ENCODE data around the gene SDK2. TPM values are rescaled to one million over a fixed set of nuclear protein-coding genes. Genes with fewer than 3 reads are reported as not detected.

Gene SDK2
- total and polyA plus RNA-seq, 2 of the 8 experiments (the other 6 are each of a cell fraction or from before 2014, with no cell fraction given) = 3.9 to 4.1 TPM

DNA sequence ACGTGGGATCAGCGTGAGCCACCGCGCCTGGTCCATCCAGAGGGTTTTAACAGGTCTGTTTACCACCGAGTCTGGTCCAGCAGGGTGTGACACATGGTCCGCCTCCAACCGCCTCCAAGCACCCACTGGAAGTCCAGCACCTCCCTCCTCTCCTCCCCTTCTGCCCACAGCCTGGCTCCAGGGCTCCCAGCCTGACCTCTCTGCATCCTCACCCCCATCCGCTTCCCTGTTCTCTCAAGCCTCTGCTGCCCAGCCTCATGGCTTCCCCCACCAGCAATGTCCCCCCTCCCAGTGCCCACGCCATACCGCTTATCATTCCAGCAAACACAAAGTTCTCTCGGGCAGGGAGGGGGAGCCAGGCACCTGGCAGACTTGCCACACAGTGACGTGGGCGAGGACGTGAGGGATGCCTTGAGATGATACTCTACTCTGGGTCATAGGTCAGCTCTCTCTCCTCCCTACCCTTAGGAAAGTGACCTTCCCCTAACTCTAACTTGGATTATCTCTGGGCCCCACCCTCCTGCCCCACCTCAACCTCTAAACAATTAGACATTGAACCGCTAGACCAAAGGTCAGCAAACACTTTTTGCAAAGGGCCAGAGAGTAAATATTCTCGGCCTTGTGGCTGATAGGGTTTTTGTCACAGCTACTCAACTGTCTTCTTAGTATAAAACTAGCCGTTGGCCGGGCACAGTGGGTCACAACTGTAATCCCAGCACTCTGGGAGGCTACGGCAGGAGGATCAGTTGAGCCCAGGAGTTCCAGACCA, 355.5 kb downstream of the SDK2 start:
- Histone ChIP-seq H2BK12ac (ENCODE audit: low read depth, low read length) (no peak overlapping the region), H2AFZ (ENCODE audit: low read length) (no peak overlapping the region), H3K4me3 (ENCODE audit: extremely low read depth in 1 of 4, insufficient read depth in 2 of 4, low read depth in 3 of 4, low read length in 4 of 4) (no peak overlapping the region), H2BK15ac (ENCODE audit: low read length) (no peak overlapping the region), H3K9ac (replicated peaks in 1 of 4; ENCODE audit: extremely low read depth in 1 of 4, low read depth in 3 of 4, low read length in 3 of 4) (no peak overlapping the region), H3K9me3 (ENCODE audit: insufficient read depth in 2 of 2, low read depth in 1 of 2, low read length in 1 of 2) (no peaks in the 10 kb centered on the region), H2BK120ac (replicated peaks; ENCODE audit: low read depth, low read length) (no peak overlapping the region), H3K36me3 (ENCODE audit: control insufficient read depth in 2 of 4, insufficient read depth in 4 of 4, low read length in 3 of 4) (peaks cover 0 to 6% (median 2%) of the 10 kb centered on the region in 4 experiments; a peak in 3 of 8 replicates), H3K4me1 (replicated peaks in 1 of 4; ENCODE audit: control insufficient read depth in 3 of 4, insufficient read depth in 4 of 4, low read length in 3 of 4) (peaks cover 0 to 18% (median 3%) of the 10 kb centered on the region in 4 experiments; a peak in 6 of 7 replicates), H3K4ac (replicated peaks; ENCODE audit: insufficient read length, low read depth, low read length) (no peak overlapping the region), H2AK5ac (ENCODE audit: low read depth, low read length) (0 out of 2 replicates have a peak overlapping the region, but pooled peaks have one; percentile 39), H4K20me1 (replicated peaks in 1 of 2; ENCODE audit: control insufficient read depth in 1 of 2, insufficient read depth in 2 of 2, low read length in 2 of 2) (peaks cover 4% of the 10 kb centered on the region in 2 experiments), H4K8ac (ENCODE audit: extremely low read depth, insufficient read depth, low read length) (no peak overlapping the region), H3K4me2 (ENCODE audit: insufficient read depth in 1 of 2, low read depth in 2 of 2, low read length in 2 of 2) (no peak overlapping the region; a peak in 1 of 4 replicates), H3K23me2 (ENCODE audit: low read depth, low read length) (no peaks in the 10 kb centered on the region; the same call in 1 of the 2 replicates), H3K27ac (ENCODE audit: low read depth, low read length) (no peak overlapping the region), H3K18ac (ENCODE audit: extremely low read depth, low read length) (no peak overlapping the region), H2BK20ac (ENCODE audit: low read length) (no peak overlapping the region), H4K5ac (ENCODE audit: insufficient read length, low read depth, low read length) (no peak overlapping the region), H3K23ac (ENCODE audit: insufficient read length) (no peak overlapping the region), H3K56ac (replicated peaks; ENCODE audit: insufficient read length, low read depth, low read length) (no peak overlapping the region), H3K79me2 (ENCODE audit: control insufficient read depth in 1 of 2, insufficient read depth in 2 of 2, low read length in 2 of 2) (0 out of 4 replicates have a peak, but pooled peaks cover 0 to 3% of the 10 kb centered on the region in 2 experiments), H2BK5ac (ENCODE audit: low read depth, low read length) (no peak overlapping the region), H3K79me1 (ENCODE audit: low read depth, low read length) (peaks cover 16% of the 10 kb centered on the region), H4K91ac (replicated peaks; ENCODE audit: insufficient read length, low read length) (no peak overlapping the region), H3K14ac (ENCODE audit: insufficient read length) (no peak overlapping the region), H3K27me3 (replicated peaks in 1 of 4; ENCODE audit: control insufficient read depth in 3 of 4, extremely low read depth in 1 of 4, insufficient read depth in 3 of 4, low read length in 3 of 4) (no peaks in the 10 kb centered on the region)
- DNase-seq (ENCODE audit: low read depth in 1 of 2, low spot score in 2 of 2) = no peak
- WGBS, 2 experiments (ENCODE audit: extremely low coverage in 1 of 2, insufficient coverage in 1 of 2, insufficient read length in 1 of 2, insufficient replicate concordance in 2 of 2, low coverage in 1 of 2, low lambda C conversion rate in 2 of 2, missing lambda C conversion rate in 1 of 2) = 88% methylated on average over 19 of the region's 19 CpGs; no CpG with 5 or more reads in 1 of the 2 experiments
- ChIA-PET POLR2A (ENCODE audit: partially characterized antibody) (no interaction called here), CTCF (ENCODE audit: partially characterized antibody) (interaction anchor here (0.6 kb wide), 2 partner anchors 67 to 75 kb away, joined by 3 read pairs; no protein-coding TSS in a partner anchor)
- FAIRE-seq = no peak
- TF ChIP-seq TEAD4 (IDR thresholded peaks at IDR 0.05; ENCODE audit: low read depth, low read length) = no peak
- no peak for TF ChIP-seq BCL11A (IDR thresholded peaks at IDR 0.05; ENCODE audit: low read depth in 2 of 2, low read length in 2 of 2)
- TF ChIP-seq SRF (IDR thresholded peaks at IDR 0.05; ENCODE audit: low read depth, low read length) = no peak
- no peak for TF ChIP-seq MAFK (IDR thresholded peaks at IDR 0.05; ENCODE audit: low read depth, low read length)
- no peak for TF ChIP-seq GABPA (IDR thresholded peaks at IDR 0.05; ENCODE audit: borderline replicate concordance, insufficient read depth, low read length)
- TF ChIP-seq, protein P1, sequence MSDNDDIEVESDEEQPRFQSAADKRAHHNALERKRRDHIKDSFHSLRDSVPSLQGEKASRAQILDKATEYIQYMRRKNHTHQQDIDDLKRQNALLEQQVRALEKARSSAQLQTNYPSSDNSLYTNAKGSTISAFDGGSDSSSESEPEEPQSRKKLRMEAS (IDR thresholded peaks at IDR 0.05) = no peak
- no peak for TF ChIP-seq NANOG (IDR thresholded peaks at IDR 0.05; ENCODE audit: insufficient read depth, low read depth, low read length, poor library complexity, severe bottlenecking)
- TF ChIP-seq YY1 (IDR thresholded peaks at IDR 0.05; ENCODE audit: low read depth, low read length) = no peak
- TF ChIP-seq SIRT6 (IDR thresholded peaks at IDR 0.05; ENCODE audit: low read length) = no peak
- no peak for TF ChIP-seq TAF7 (optimal IDR thresholded peaks at IDR 0.05; ENCODE audit: borderline replicate concordance, low read depth, low read length)
- no peak for TF ChIP-seq NRF1 (IDR thresholded peaks at IDR 0.05; ENCODE audit: low read depth, low read length)
- TF ChIP-seq SAP30 (IDR thresholded peaks at IDR 0.05; ENCODE audit: insufficient read depth, insufficient replicate concordance, low read length) = no peak
